Ovary (tissue), 3 donors: ENCODE results near the gene MTERF4.

Source experiments
- CTCF ChIP-seq, 3 donors: fragments of 450-650 bp in 2 of 3; fragments of 200-600 bp in 1 of 3; IDR thresholded peaks; one replicate each; pipeline versions ENCODE4 v1.5.1 to v1.8.0; 2016 to 2022; ENCODE audit warnings: antibody characterized with exemption in 3 of 3, mild to moderate bottlenecking in 1 of 3
- EP300 ChIP-seq: sonication (generic); formaldehyde crosslinking; IDR thresholded peaks from one replicate; pipeline ENCODE4 v1.6.1; 2017; ENCODE audit warnings: antibody characterized with exemption
- POLR2A ChIP-seq: fragments of 450-650 bp; IDR thresholded peaks from one replicate; pipeline ENCODE4 v1.6.1; 2017; ENCODE audit warnings: antibody characterized with exemption, mild to moderate bottlenecking, moderate library complexity
- donor health status: DM: no; HTN: no; CAD: no.

GRCh38 chr2:241051578-241052487, 50.3 kb downstream of the MTERF4 start:
- TF ChIP-seq EP300 (no peak), CTCF (IDR thresholded peaks at IDR 0.05) (no peak), POLR2A (no peak)
